Endothelial cell of umbilical vein (primary cell): ENCODE data around the gene CLIC3. TPM values are rescaled to one million over a fixed set of nuclear protein-coding genes. Genes with fewer than 3 reads are reported as not detected.

Experiments
- BruUV-seq: library from RNA; stranded (reverse); fragments of 400-500 nt; replicated peaks from 2 replicates; lab custom pipeline; 2021; lab: Mats Ljungman, UMichigan
- CTCF ChIA-PET: fragments of 300-600, 350-600 bp; sonication (Branson Sonifier 250); formaldehyde crosslinking; loops from one replicate; lab custom pipeline; 2021; ENCODE audit warnings: antibody characterized with exemption, inconsistent platforms; lab: Charles Lee
- POLR2A ChIA-PET: fragments of 300-600, 350-600 bp; sonication (Branson Sonifier 250); formaldehyde crosslinking; loops from one replicate; lab custom pipeline; 2021; ENCODE audit warnings: antibody characterized with exemption, inconsistent platforms; lab: Charles Lee
- DNase-seq: peaks from one replicate; pipeline ENCODE4 v3.0.0-alpha.2; 2011; ENCODE audit warnings: low read depth, low spot score
- FAIRE-seq: peaks from 2 replicates; lab custom pipeline; 2011; peaks lifted over from hg19 to GRCh38; lab: Jason Lieb, UNC
- H2AFZ ChIP-seq: 2 replicates; pipeline ENCODE4 v1.6.0; 2012; ENCODE audit warnings: low read depth, low read length, control low read depth, inconsistent platforms
- H3K27ac ChIP-seq: 2 replicates; pipeline ENCODE4 v1.5.1; 2011; ENCODE audit warnings: low read depth, mild to moderate bottlenecking, control low read depth, low read length, moderate library complexity; ENCODE audit not compliant: insufficient read depth
- H3K27me3 ChIP-seq, 2 experiments: 2 replicates each; pipeline versions ENCODE4 v1.6.0 to v1.6.1; 2011; ENCODE audit warnings: low read length in 2 of 2, mixed read lengths in 1 of 2; ENCODE audit not compliant: control insufficient read depth in 2 of 2, insufficient read depth in 2 of 2
- H3K36me3 ChIP-seq, 2 experiments: 2 replicates in 1 of 2; 3 replicates in 1 of 2; pipeline ENCODE4 v1.5.1; 2011; ENCODE audit warnings: low read length in 2 of 2, mild to moderate bottlenecking in 1 of 2, moderate library complexity in 1 of 2; ENCODE audit not compliant: control insufficient read depth in 2 of 2, insufficient read depth in 2 of 2; ENCODE audit errors: extremely low read depth in 1 of 2
- H3K4me1 ChIP-seq: 3 replicates; pipeline ENCODE4 v1.5.1; 2011; ENCODE audit warnings: mild to moderate bottlenecking, low read length; ENCODE audit not compliant: control insufficient read depth, insufficient read depth; ENCODE audit errors: extremely low read depth
- H3K4me2 ChIP-seq: 2 replicates; pipeline ENCODE4 v1.6.1; 2011; ENCODE audit warnings: low read length, control low read depth, mixed read lengths; ENCODE audit not compliant: insufficient read depth
- H3K4me3 ChIP-seq, 3 experiments: fragments of 200-600 bp in 1 of 3; sonication (generic), shearing (Covaris generic) in 1 of 3; replicated peaks in 1 of 3; 2 replicates each; pipeline ENCODE4 v1.5.1; 2011 to 2016; ENCODE audit warnings: control low read depth in 3 of 3, low read length in 3 of 3, mild to moderate bottlenecking in 2 of 3, inconsistent platforms in 1 of 3, low read depth in 1 of 3, moderate library complexity in 1 of 3; ENCODE audit not compliant: insufficient read depth in 1 of 3
- H3K79me2 ChIP-seq: 2 replicates; pipeline ENCODE4 v1.6.0; 2012; ENCODE audit warnings: low read length, inconsistent platforms; ENCODE audit not compliant: control insufficient read depth, insufficient read depth
- H3K9ac ChIP-seq: replicated peaks from 2 replicates; pipeline ENCODE3; 2011; ENCODE audit warnings: low read length, control low read depth; ENCODE audit not compliant: insufficient read depth; ENCODE audit errors: extremely low read depth
- H3K9me1 ChIP-seq: replicated peaks from 3 replicates; pipeline ENCODE4 v1.6.0; 2011; ENCODE audit warnings: mild to moderate bottlenecking, low read length; ENCODE audit not compliant: control insufficient read depth, insufficient read depth; ENCODE audit errors: extremely low read depth
- H3K9me3 ChIP-seq: replicated peaks from 2 replicates; pipeline ENCODE4 v1.5.1; 2012; ENCODE audit warnings: low read length, inconsistent platforms; ENCODE audit not compliant: control insufficient read depth, insufficient read depth
- H4K20me1 ChIP-seq: replicated peaks from 2 replicates; pipeline ENCODE3; 2011; ENCODE audit warnings: mild to moderate bottlenecking, low read length; ENCODE audit not compliant: control insufficient read depth, insufficient read depth; ENCODE audit errors: extremely low read depth
- CTCF ChIP-seq, 2 donors: IDR thresholded peaks; 1 replicate in 1 of 2; 2 replicates in 1 of 2; pipeline ENCODE4 v1.5.1; 2011; ENCODE audit warnings: low read length in 2 of 2, mild to moderate bottlenecking in 2 of 2, moderate library complexity in 2 of 2, control low read depth in 1 of 2, inconsistent platforms in 1 of 2, low read depth in 1 of 2; ENCODE audit not compliant: insufficient read depth in 1 of 2; ENCODE audit errors: extremely low read depth in 1 of 2
- EZH2 ChIP-seq: IDR thresholded peaks from 2 replicates; pipeline ENCODE4 v1.6.1; 2012; ENCODE audit warnings: borderline replicate concordance, low read depth, mild to moderate bottlenecking, moderate library complexity, low read length, inconsistent platforms; ENCODE audit not compliant: severe bottlenecking
- FOS ChIP-seq: IDR thresholded peaks from 2 replicates; pipeline ENCODE4 v1.6.1; 2011; ENCODE audit warnings: mild to moderate bottlenecking, low read length, moderate library complexity, borderline replicate concordance; ENCODE audit not compliant: insufficient read depth
- MAX ChIP-seq: IDR thresholded peaks from 2 replicates; pipeline ENCODE4 v1.6.1; 2011; ENCODE audit not compliant: insufficient read depth, insufficient read length
- MYC ChIP-seq: IDR thresholded peaks from one replicate; pipeline ENCODE4 v1.6.1; 2011; ENCODE audit warnings: mild to moderate bottlenecking, low read depth, low read length
- POLR2A ChIP-seq: IDR thresholded peaks from 2 replicates; pipeline ENCODE4 v1.6.1; 2012; ENCODE audit warnings: low read depth, mild to moderate bottlenecking, control low read depth, low read length
- dilution Hi-C: fragments of 300-500 bp; cut with MboI; formaldehyde crosslinking; loops from one replicate; pipeline ENCODE4 v1.15.0; 2019; ENCODE audit warnings: low sequenced_read_pairs; ENCODE audit not compliant: extremely low pct_ligation_motif_present
- intact Hi-C: fragments of 100-400 bp; cut with micrococcal nuclease; formaldehyde crosslinking; loops from one replicate; pipeline ENCODE4 v1.10.0; 2022
- polyA plus RNA-seq, 4 experiments: library from polyadenylated mRNA; depleted of rRNA in 3 of 4; stranded (reverse) in 3 of 4; unstranded in 1 of 4; fragments of >200 nt; gene quantifications; 2 replicates each; pipeline versions ENCODE4 v1.2.1 to v1.2.3, GENCODE V29; 2011 to 2012; ENCODE audit warnings: missing spikeins in 1 of 4
- total RNA-seq: library from RNA; stranded (reverse); gene quantifications from 2 replicates; pipeline ENCODE4 v1.2.3, GENCODE V29; 2021

Gene CLIC3
- total and polyA plus RNA-seq, 2 donors (not counting 3 experiments of a cell fraction or from before 2014, with no cell fraction given): 2.3 TPM; not detected in 1

GRCh38 chr9:137037035-137037434, 40.7 kb upstream of the CLIC3 start:
- ChIA-PET POLR2A (interaction anchor here (0.7 kb wide), 1 partner anchor 86 kb away, joined by 4 read pairs; no protein-coding TSS in a partner anchor), CTCF (interaction anchor here (1.5 to 4.3 kb wide), 3 partner anchors 8 to 89 kb away, joined by 4 to 111 read pairs (median 58); partner anchors contain the start of genes ABCA2 and NPDC1)
- no TSS peak for BruUV-seq
- no peak overlapping the region for H3K9ac ChIP-seq
- H3K36me3 ChIP-seq: peaks cover 0 to 17% of the 10 kb centered on the region in 2 experiments
- intact Hi-C loops (no loop called here), dilution Hi-C loops (no loop called here)
- DNase-seq: no peak
- H3K4me2 ChIP-seq: no peak overlapping the region
- FAIRE-seq: no peak
- peaks cover 5% of the 10 kb centered on the region for H3K79me2 ChIP-seq
- no peak overlapping the region for H2AFZ ChIP-seq
- H3K4me3 ChIP-seq: no peak overlapping the region
- peaks cover 11% of the 10 kb centered on the region for H3K4me1 ChIP-seq
- no peaks in the 10 kb centered on the region for H4K20me1 ChIP-seq
- no peaks in the 10 kb centered on the region for H3K9me3 ChIP-seq
- no peak overlapping the region for H3K27ac ChIP-seq
- H3K27me3 ChIP-seq: no peaks in the 10 kb centered on the region
- TF ChIP-seq POLR2A (no peak), CTCF (IDR thresholded peaks at IDR 0.05; ENCODE audit: extremely low read depth in 1 of 2, insufficient read depth in 1 of 2, low read depth in 1 of 2, low read length in 2 of 2) (no peak)
- H3K9me1 ChIP-seq: no peaks in the 10 kb centered on the region

- Histone ChIP-seq H3K9me3 (no peaks in the 10 kb centered on the region), H3K4me2 (no peak overlapping the region), H3K9ac (no peak overlapping the region), H3K36me3 (peaks cover 0 to 17% of the 10 kb centered on the region in 2 experiments), H4K20me1 (no peaks in the 10 kb centered on the region), H3K27me3 (no peaks in the 10 kb centered on the region), H3K4me3 (no peak overlapping the region), H3K9me1 (no peaks in the 10 kb centered on the region), H3K79me2 (no peaks in the 10 kb centered on the region), H2AFZ (no peak overlapping the region), H3K27ac (no peak overlapping the region), H3K4me1 (peaks cover 2% of the 10 kb centered on the region)
- BruUV-seq: no TSS peak
- CTCF ChIA-PET: interaction anchor here (0.6 to 4.3 kb wide), 29 partner anchors 9 to 258 kb away, joined by 3 to 111 read pairs (median 6); partner anchors contain the start of genes AJM1, CLIC3, MAN1B1 and NPDC1
- dilution Hi-C loops: no loop called here
- POLR2A ChIA-PET: no interaction called here
- FAIRE-seq (no peak), DNase-seq (no peak)
- TF ChIP-seq EZH2: no peak
- no peak for TF ChIP-seq FOS
- no peak for TF ChIP-seq MAX
- no peak for TF ChIP-seq MYC
- intact Hi-C loops: loop anchor here (1.0 to 2.0 kb wide), 4 partner anchors 88 to 249 kb away; partner anchors contain the start of genes AJM1 and TMEM141
Observed at GRCh38 chr9:137035937-137036336, 39.6 kb upstream of the CLIC3 start.
